Measurements from ENCODE around the gene SSC4D.
A peak's percentile ranks its signal among the peaks of the same experiment; 100 is the strongest.
"Not testable (repeated sequence)": the region's sequence is repeated elsewhere in the genome, so short reads cannot be mapped to it uniquely, and the experiment has no call there.

SSC4D gene

GRCh38 chr7:76409537-76409936 lies at the start of gene SSC4D:
SSC4D (minus strand) TSS chr7:76409697; CDS start chr7:76404439, 5,258 bp downstream.
- no peak for DNase-seq

GRCh38 chr7:76458504-76458903 lies 49.0 kb upstream of the SSC4D start:
- DNase-seq: not testable (repeated sequence)

GRCh38 chr7:76457017-76457416 lies 47.5 kb upstream of the SSC4D start:
- not testable (repeated sequence) for DNase-seq

- peak in 1 of 2 donors; percentile 10 for DNase-seq
Measured at GRCh38 chr7:76445577-76446008, 36.1 kb upstream of the SSC4D start.

- peak in 1 of 2 donors; percentile 18 for DNase-seq
Measured at GRCh38 chr7:76443846-76444245, 34.3 kb upstream of the SSC4D start.

- not testable (repeated sequence) for DNase-seq
Measured at GRCh38 chr7:76442664-76443446, 33.4 kb upstream of the SSC4D start.

- not testable (repeated sequence) for DNase-seq
Measured at GRCh38 chr7:76441792-76442191, 32.3 kb upstream of the SSC4D start.

- not testable (repeated sequence) for DNase-seq
Measured at GRCh38 chr7:76440404-76440803, 30.9 kb upstream of the SSC4D start.

GRCh38 chr7:76439120-76439888 lies 29.8 kb upstream of the SSC4D start:
- DNase-seq: not testable (repeated sequence)

- peak; percentile 59 to 68 for DNase-seq
Measured at GRCh38 chr7:76437873-76438272, 28.4 kb upstream of the SSC4D start.

- no peak for DNase-seq
Measured at GRCh38 chr7:76430836-76431235, 21.3 kb upstream of the SSC4D start.

GRCh38 chr7:76430211-76430610 lies 20.7 kb upstream of the SSC4D start:
- DNase-seq: no peak

- no peak for DNase-seq
Measured at GRCh38 chr7:76428868-76429805, 19.6 kb upstream of the SSC4D start.

GRCh38 chr7:76428149-76428823 lies 18.8 kb upstream of the SSC4D start:
- DNase-seq: no peak

GRCh38 chr7:76427635-76428034 lies 18.1 kb upstream of the SSC4D start:
- DNase-seq: no peak

GRCh38 chr7:76426246-76426645 lies 16.7 kb upstream of the SSC4D start:
- no peak for DNase-seq

- DNase-seq: not testable (repeated sequence)
Measured at GRCh38 chr7:76425558-76425957, 16.1 kb upstream of the SSC4D start.

GRCh38 chr7:76425156-76425555 lies 15.7 kb upstream of the SSC4D start:
- DNase-seq: no peak

GRCh38 chr7:76424413-76425111 lies 15.1 kb upstream of the SSC4D start, which contains the start of gene ZP3:
ZP3 (plus strand) TSS chr7:76424950; CDS start chr7:76424965, 15 bp downstream.
- no peak for DNase-seq

- no peak for DNase-seq
Measured at GRCh38 chr7:76423666-76424412, 14.3 kb upstream of the SSC4D start.

GRCh38 chr7:76421097-76421496 lies 11.6 kb upstream of the SSC4D start:
- DNase-seq: not testable (repeated sequence)
